Neural crest cell (in vitro differentiated cells): ENCODE results near the gene ADGRL2. TPM values are rescaled to one million over a fixed set of nuclear protein-coding genes. Genes with fewer than 3 reads are reported as not detected.

Source experiments
- DNase-seq: peaks from one replicate; pipeline ENCODE4 v3.0.0; 2021; ENCODE audit warnings: low read depth, mixed read lengths, low spot score
- H3K27ac Mint-ChIP-seq: one replicate; pipeline ENCODE4 v1.8.0; 2021; ENCODE audit warnings: mild to moderate bottlenecking, mixed read lengths; ENCODE audit not compliant: unreplicated experiment
- H3K27me3 Mint-ChIP-seq: 2 replicates; pipeline ENCODE4 v1.8.0; 2021; ENCODE audit warnings: low read depth, mild to moderate bottlenecking, mixed read lengths
- H3K36me3 Mint-ChIP-seq: 2 replicates; pipeline ENCODE4 v1.8.0; 2021; ENCODE audit warnings: low read depth, mild to moderate bottlenecking, mixed read lengths
- H3K4me1 Mint-ChIP-seq: 2 replicates; pipeline ENCODE4 v1.8.0; 2021; ENCODE audit warnings: mixed read lengths
- H3K4me3 Mint-ChIP-seq: one replicate; pipeline ENCODE4 v1.8.0; 2021; ENCODE audit warnings: mild to moderate bottlenecking, mixed read lengths
- H3K9me3 Mint-ChIP-seq: 2 replicates; pipeline ENCODE4 v1.8.0; 2021; ENCODE audit warnings: mixed read lengths
- long read RNA-seq: library from polyadenylated mRNA; unstranded; transcript quantifications from one replicate; pipeline ENCODE4 v2.0.0, GENCODE V29; 2020
- total RNA-seq: library from RNA; stranded (reverse); gene quantifications from 2 replicates; pipeline ENCODE4 v1.2.1, GENCODE V29; 2021
- TF ChIP-seq, protein P1 (sequence below): fragments of 200-600 bp; sonication (generic); conservative IDR thresholded peaks from 2 replicates; pipeline ENCODE4 v1.5.0; 2021; ENCODE audit warnings: antibody characterized with exemption, mild to moderate bottlenecking

ADGRL2 gene
- 168 and 170 TPM in 2 replicates for total RNA-seq
- long read RNA-seq, partial matches to known transcripts = 33 of 52 reads
- long read RNA-seq, other reads (novel, unspliced or antisense) = 19 of 52 reads

GRCh38 chr1:81800695-81801650, at the start of gene ADGRL2:
Gene ADGRL2, plus strand, starts transcription at chr1:81800934. Its CDS starts 36,051 bp downstream, at chr1:81836985.
- H3K27ac Mint-ChIP-seq = peak within 1 kb of the TSS; percentile 99
- H3K4me1 Mint-ChIP-seq = peaks cover 38% of the 10 kb centered on the region
- DNase-seq = peak; percentile 70
- H3K36me3 Mint-ChIP-seq = no peaks in the 10 kb centered on the region
- TF ChIP-seq, protein P1, sequence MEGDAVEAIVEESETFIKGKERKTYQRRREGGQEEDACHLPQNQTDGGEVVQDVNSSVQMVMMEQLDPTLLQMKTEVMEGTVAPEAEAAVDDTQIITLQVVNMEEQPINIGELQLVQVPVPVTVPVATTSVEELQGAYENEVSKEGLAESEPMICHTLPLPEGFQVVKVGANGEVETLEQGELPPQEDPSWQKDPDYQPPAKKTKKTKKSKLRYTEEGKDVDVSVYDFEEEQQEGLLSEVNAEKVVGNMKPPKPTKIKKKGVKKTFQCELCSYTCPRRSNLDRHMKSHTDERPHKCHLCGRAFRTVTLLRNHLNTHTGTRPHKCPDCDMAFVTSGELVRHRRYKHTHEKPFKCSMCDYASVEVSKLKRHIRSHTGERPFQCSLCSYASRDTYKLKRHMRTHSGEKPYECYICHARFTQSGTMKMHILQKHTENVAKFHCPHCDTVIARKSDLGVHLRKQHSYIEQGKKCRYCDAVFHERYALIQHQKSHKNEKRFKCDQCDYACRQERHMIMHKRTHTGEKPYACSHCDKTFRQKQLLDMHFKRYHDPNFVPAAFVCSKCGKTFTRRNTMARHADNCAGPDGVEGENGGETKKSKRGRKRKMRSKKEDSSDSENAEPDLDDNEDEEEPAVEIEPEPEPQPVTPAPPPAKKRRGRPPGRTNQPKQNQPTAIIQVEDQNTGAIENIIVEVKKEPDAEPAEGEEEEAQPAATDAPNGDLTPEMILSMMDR = no peak
- H3K4me3 Mint-ChIP-seq = peak within 1 kb of the TSS; percentile 97
- no peaks in the 10 kb centered on the region for H3K27me3 Mint-ChIP-seq
- H3K9me3 Mint-ChIP-seq = no peaks in the 10 kb centered on the region

- TF ChIP-seq, protein P1 = no peak
- Mint-ChIP-seq H3K27me3 (no peaks in the 10 kb centered on the region), H3K9me3 (no peaks in the 10 kb centered on the region), H3K4me1 (no peaks in the 10 kb centered on the region), H3K27ac (no peak overlapping the region), H3K36me3 (no peaks in the 10 kb centered on the region), H3K4me3 (no peak overlapping the region)
- DNase-seq = no peak
Measured at GRCh38 chr1:81752840-81753239, 47.9 kb upstream of the ADGRL2 start.

DNA sequence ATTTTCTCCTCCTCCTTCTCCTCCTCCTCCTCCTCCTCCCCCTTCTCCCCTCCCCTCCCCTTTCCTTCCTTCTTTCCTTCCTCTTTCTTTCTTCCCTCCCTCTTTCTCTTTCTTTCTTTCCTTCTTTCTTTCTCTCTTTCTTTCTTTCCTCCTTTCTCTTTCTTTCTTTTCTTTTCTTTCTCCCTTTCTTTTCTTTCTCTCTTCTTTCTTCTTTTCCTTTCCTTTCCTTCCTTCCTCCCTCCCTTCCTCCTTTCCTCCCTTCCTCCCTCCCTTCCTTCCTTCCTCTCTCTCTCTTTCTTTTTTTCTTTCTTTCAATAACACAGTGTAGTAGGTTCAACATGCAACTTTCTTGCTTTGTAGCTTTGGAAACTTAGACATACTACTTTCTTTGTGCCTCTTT, 46.3 kb upstream of the ADGRL2 start:
- DNase-seq = no peak
- TF ChIP-seq, protein P1 = no peak
- no peaks in the 10 kb centered on the region for H3K4me1 Mint-ChIP-seq
- no peak overlapping the region for H3K27ac Mint-ChIP-seq
- no peaks in the 10 kb centered on the region for H3K9me3 Mint-ChIP-seq
- H3K4me3 Mint-ChIP-seq = no peak overlapping the region
- no peaks in the 10 kb centered on the region for H3K36me3 Mint-ChIP-seq
- H3K27me3 Mint-ChIP-seq = no peaks in the 10 kb centered on the region

- H3K36me3 Mint-ChIP-seq = no peaks in the 10 kb centered on the region
- H3K4me1 Mint-ChIP-seq = peaks cover 11% of the 10 kb centered on the region
- H3K4me3 Mint-ChIP-seq = no peak overlapping the region
- no peak for DNase-seq
- no peaks in the 10 kb centered on the region for H3K27me3 Mint-ChIP-seq
- H3K27ac Mint-ChIP-seq = no peak overlapping the region
- TF ChIP-seq, protein P1 = no peak
- H3K9me3 Mint-ChIP-seq = no peaks in the 10 kb centered on the region
Measured at GRCh38 chr1:81756872-81757271, 43.9 kb upstream of the ADGRL2 start.

GRCh38 chr1:81757398-81758020, 43.2 kb upstream of the ADGRL2 start:
- H3K36me3 Mint-ChIP-seq = no peaks in the 10 kb centered on the region
- peaks cover 13% of the 10 kb centered on the region for H3K4me1 Mint-ChIP-seq
- no peaks in the 10 kb centered on the region for H3K27me3 Mint-ChIP-seq
- H3K27ac Mint-ChIP-seq = no peak overlapping the region
- TF ChIP-seq, protein P1 = no peak
- no peak overlapping the region for H3K4me3 Mint-ChIP-seq
- peaks cover 2% of the 10 kb centered on the region for H3K9me3 Mint-ChIP-seq
- no peak for DNase-seq
